ENCODE results near the gene RXFP4. TPM values are rescaled to one million over a fixed set of nuclear protein-coding genes. Genes with fewer than 3 reads are reported as not detected.

The RXFP4 gene
- polyA plus RNA-seq, 2 of the 4 experiments (the other 2 are of a cell fraction), result 0.06 to 0.12 TPM

DNA sequence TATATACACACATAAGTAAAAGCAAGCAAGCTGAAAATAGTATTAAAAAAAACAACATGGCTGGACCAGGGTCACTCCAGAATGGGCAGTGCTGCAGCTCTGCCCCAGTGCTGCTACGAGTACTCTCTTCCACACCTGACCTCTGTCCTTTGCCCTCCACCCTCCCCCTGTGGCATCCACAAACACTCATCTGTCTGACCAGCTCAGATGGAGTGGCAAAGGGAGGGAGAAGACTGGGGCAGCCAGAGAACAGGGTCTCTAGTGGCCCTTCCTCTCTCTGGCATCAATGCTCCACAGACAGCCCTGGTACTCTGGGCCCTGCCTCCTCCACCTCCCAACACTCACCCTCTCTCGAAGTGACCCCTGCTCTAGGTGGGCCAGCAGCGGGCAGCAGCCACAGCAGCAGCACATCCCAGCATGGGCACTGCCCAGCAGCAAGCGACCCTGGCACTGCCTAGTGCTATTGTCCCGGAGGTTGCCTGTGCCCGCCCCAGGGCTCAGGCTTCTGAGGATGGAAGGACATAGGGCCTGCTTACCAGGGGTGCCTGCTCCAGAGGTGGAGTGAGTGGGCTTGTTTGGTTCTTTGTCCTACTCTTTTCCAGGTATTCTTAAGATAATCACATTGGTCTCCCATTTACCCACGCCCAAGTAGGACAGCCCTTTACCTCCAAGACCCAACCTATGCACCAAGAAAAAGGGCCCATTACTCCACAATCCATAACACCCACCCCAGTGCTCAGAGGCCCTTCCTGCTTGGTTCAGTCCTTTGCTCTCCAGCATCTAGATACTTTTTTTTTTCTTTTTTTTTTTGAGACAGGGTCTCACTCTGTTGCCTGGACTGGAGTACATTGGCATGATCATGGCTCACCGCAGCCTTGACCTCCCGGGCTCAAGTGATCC, 30.7 kb downstream of the RXFP4 start:
- Histone ChIP-seq H3K9me3 (no peaks in the 10 kb centered on the region), H3K27ac (0 out of 6 replicates have a peak overlapping the region, but pooled peaks of 1 of the 2 experiments have one; percentile 28), H3K4me2 (peak overlapping the region; percentile 55; the same call in 2 of the 3 replicates), H3K4me3 (no peak overlapping the region), H3K4me1 (peaks cover 91% of the 10 kb centered on the region)
- WGBS (ENCODE audit: missing lambda C conversion rate), result 89% methylated on average over 9 of the region's 9 CpGs
- FAIRE-seq (no peak), ATAC-seq (no peak), DNase-seq (ENCODE audit: low read depth in 1 of 2, low spot score in 1 of 2) (no peak)
- CTCF ChIA-PET, result interaction anchor here (1.0 to 1.6 kb wide), 3 partner anchors 10 to 28 kb away, joined by 3 to 4 read pairs (median 3); no protein-coding TSS in a partner anchor
- POLR2A ChIA-PET, result no interaction called here
- TF ChIP-seq BHLHE40 (IDR thresholded peaks at IDR 0.05; ENCODE audit: low read depth, low read length), result no peak
- TF ChIP-seq ESRRA (IDR thresholded peaks at IDR 0.05; ENCODE audit: borderline replicate concordance, low read length), result no peak
- TF ChIP-seq POLR2A (IDR thresholded peaks at IDR 0.05; ENCODE audit: low read length), result no peak
- no peak for TF ChIP-seq RCOR1 (IDR thresholded peaks at IDR 0.05; ENCODE audit: low read depth, low read length)
- no peak for TF ChIP-seq JUN (IDR thresholded peaks at IDR 0.05)
- TF ChIP-seq MYC (IDR thresholded peaks at IDR 0.05; ENCODE audit: borderline replicate concordance, low read length), result no peak
- no peak for TF ChIP-seq EHMT2 (IDR thresholded peaks at IDR 0.05; ENCODE audit: low read depth)
- TF ChIP-seq SMC3 (IDR thresholded peaks at IDR 0.05), result no peak
- TF ChIP-seq KDM5A (IDR thresholded peaks at IDR 0.05), result no peak
- TF ChIP-seq CHD4 (IDR thresholded peaks at IDR 0.05; ENCODE audit: borderline replicate concordance), result no peak
- TF ChIP-seq, protein P1, sequence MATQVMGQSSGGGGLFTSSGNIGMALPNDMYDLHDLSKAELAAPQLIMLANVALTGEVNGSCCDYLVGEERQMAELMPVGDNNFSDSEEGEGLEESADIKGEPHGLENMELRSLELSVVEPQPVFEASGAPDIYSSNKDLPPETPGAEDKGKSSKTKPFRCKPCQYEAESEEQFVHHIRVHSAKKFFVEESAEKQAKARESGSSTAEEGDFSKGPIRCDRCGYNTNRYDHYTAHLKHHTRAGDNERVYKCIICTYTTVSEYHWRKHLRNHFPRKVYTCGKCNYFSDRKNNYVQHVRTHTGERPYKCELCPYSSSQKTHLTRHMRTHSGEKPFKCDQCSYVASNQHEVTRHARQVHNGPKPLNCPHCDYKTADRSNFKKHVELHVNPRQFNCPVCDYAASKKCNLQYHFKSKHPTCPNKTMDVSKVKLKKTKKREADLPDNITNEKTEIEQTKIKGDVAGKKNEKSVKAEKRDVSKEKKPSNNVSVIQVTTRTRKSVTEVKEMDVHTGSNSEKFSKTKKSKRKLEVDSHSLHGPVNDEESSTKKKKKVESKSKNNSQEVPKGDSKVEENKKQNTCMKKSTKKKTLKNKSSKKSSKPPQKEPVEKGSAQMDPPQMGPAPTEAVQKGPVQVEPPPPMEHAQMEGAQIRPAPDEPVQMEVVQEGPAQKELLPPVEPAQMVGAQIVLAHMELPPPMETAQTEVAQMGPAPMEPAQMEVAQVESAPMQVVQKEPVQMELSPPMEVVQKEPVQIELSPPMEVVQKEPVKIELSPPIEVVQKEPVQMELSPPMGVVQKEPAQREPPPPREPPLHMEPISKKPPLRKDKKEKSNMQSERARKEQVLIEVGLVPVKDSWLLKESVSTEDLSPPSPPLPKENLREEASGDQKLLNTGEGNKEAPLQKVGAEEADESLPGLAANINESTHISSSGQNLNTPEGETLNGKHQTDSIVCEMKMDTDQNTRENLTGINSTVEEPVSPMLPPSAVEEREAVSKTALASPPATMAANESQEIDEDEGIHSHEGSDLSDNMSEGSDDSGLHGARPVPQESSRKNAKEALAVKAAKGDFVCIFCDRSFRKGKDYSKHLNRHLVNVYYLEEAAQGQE (IDR thresholded peaks at IDR 0.05), result no peak
- no peak for TF ChIP-seq NR3C1 (IDR thresholded peaks at IDR 0.05)
- TF ChIP-seq GATA3 (IDR thresholded peaks at IDR 0.05; ENCODE audit: borderline replicate concordance), result no peak
- TF ChIP-seq TP53 (CRISPR knock-in tag; IDR thresholded peaks at IDR 0.05), result no peak
- TF ChIP-seq, protein P2, sequence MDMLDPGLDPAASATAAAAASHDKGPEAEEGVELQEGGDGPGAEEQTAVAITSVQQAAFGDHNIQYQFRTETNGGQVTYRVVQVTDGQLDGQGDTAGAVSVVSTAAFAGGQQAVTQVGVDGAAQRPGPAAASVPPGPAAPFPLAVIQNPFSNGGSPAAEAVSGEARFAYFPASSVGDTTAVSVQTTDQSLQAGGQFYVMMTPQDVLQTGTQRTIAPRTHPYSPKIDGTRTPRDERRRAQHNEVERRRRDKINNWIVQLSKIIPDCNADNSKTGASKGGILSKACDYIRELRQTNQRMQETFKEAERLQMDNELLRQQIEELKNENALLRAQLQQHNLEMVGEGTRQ (IDR thresholded peaks at IDR 0.05), result no peak
- TF ChIP-seq HOXB13 (CRISPR knock-in tag; IDR thresholded peaks at IDR 0.05; ENCODE audit: low read depth), result no peak

DNA sequence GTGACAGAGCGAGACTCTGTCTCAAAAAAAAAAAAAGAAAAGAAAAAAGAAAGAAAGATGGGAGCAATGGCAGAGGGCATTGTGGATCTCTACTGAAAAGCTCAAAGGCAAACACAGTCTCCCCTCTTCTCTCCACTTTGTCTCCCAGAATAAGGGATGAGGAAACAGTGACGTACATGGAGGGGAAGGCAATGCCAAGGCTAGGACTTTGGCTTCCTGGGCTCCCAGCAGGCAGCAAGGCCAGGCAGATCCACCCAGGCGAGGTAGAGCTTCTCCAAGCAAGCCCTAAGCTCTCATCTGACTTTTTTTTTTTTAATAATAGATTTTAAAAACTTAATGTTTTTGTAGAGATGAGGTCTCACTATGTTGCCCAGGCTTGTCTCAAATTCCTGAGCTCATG, 32.3 kb downstream of the RXFP4 start:
- peaks cover 77% of the 10 kb centered on the region for H3K4me1 ChIP-seq
- H3K9me3 ChIP-seq, result no peaks in the 10 kb centered on the region
- 94% methylated on average over 3 of the region's 3 CpGs for whole genome bisulfite sequencing (ENCODE audit: missing lambda C conversion rate)
- TF ChIP-seq JUN (IDR thresholded peaks at IDR 0.05), result no peak
- TF ChIP-seq ZNF302 (CRISPR knock-in tag; IDR thresholded peaks at IDR 0.05), result no peak
- TF ChIP-seq RARB (CRISPR knock-in tag; IDR thresholded peaks at IDR 0.05), result no peak
- TF ChIP-seq BHLHE40 (IDR thresholded peaks at IDR 0.05; ENCODE audit: low read depth, low read length), result no peak
- no peak for TF ChIP-seq RCOR1 (IDR thresholded peaks at IDR 0.05; ENCODE audit: low read depth, low read length)
- TF ChIP-seq, protein P3, sequence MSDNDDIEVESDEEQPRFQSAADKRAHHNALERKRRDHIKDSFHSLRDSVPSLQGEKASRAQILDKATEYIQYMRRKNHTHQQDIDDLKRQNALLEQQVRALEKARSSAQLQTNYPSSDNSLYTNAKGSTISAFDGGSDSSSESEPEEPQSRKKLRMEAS (IDR thresholded peaks at IDR 0.05), result no peak
- TF ChIP-seq EHMT2 (IDR thresholded peaks at IDR 0.05; ENCODE audit: low read depth), result no peak
- no peak for TF ChIP-seq PHF8 (IDR thresholded peaks at IDR 0.05; ENCODE audit: borderline replicate concordance, low read depth)
- no peak for TF ChIP-seq KDM5A (IDR thresholded peaks at IDR 0.05)
- no peak for TF ChIP-seq TP53 (CRISPR knock-in tag; IDR thresholded peaks at IDR 0.05)
- no peak for TF ChIP-seq CHD4 (IDR thresholded peaks at IDR 0.05; ENCODE audit: borderline replicate concordance)
- no peak for TF ChIP-seq CHD2 (IDR thresholded peaks at IDR 0.05; ENCODE audit: low read length, partially characterized antibody)
- no peak for TF ChIP-seq RNF2 (IDR thresholded peaks at IDR 0.05; ENCODE audit: borderline replicate concordance, low read depth)
- TF ChIP-seq MYC (IDR thresholded peaks at IDR 0.05; ENCODE audit: borderline replicate concordance, low read length), result no peak
- TF ChIP-seq ZSCAN20 (CRISPR knock-in tag; IDR thresholded peaks at IDR 0.05), result no peak
- no peak for TF ChIP-seq SMC3 (IDR thresholded peaks at IDR 0.05)
- TF ChIP-seq, protein P2 (IDR thresholded peaks at IDR 0.05), result no peak
- ATAC-seq (no peak), FAIRE-seq (no peak), DNase-seq (ENCODE audit: low read depth in 1 of 2, low spot score in 1 of 2) (no peak)
- ChIA-PET POLR2A (interaction anchor here (0.5 to 0.8 kb wide), 2 partner anchors 10 to 219 kb away, joined by 3 read pairs; no protein-coding TSS in a partner anchor), CTCF (interaction anchor here (0.7 to 24.7 kb wide), 6 partner anchors 9 to 123 kb away, joined by 3 to 423 read pairs (median 9); partner anchors contain the start of gene RXFP4)
- no peak overlapping the region for H3K27ac ChIP-seq
- H3K4me3 ChIP-seq, result no peak overlapping the region
- H3K4me2 ChIP-seq, result no peak overlapping the region
